Hepatocyte (in vitro differentiated cells): ENCODE measurements around the gene HIRA. TPM values are rescaled to one million over a fixed set of nuclear protein-coding genes. Genes with fewer than 3 reads are reported as not detected.

Source experiments
- DNase-seq: peaks from one replicate; pipeline ENCODE4 v3.0.0-alpha.2; 2016; ENCODE audit warnings: low spot score
- H2AFZ ChIP-seq: fragments of 200-600 bp; sonication (generic); 2 replicates; pipeline ENCODE4 v1.6.0; 2016; ENCODE audit warnings: antibody characterized with exemption, mild to moderate bottlenecking
- H3K27ac ChIP-seq: fragments of 200-600 bp; sonication (generic); 2 replicates; pipeline ENCODE4 v1.5.1; 2016; ENCODE audit warnings: mild to moderate bottlenecking
- H3K27me3 ChIP-seq: fragments of 200-600 bp; sonication (generic); 2 replicates; pipeline ENCODE4 v1.6.1; 2016
- H3K36me3 ChIP-seq: fragments of 200-600 bp; sonication (generic); replicated peaks from 2 replicates; pipeline ENCODE4 v1.5.1; 2016; ENCODE audit warnings: low read depth; ENCODE audit not compliant: insufficient read depth
- H3K4me1 ChIP-seq: fragments of 200-600 bp; sonication (generic); 2 replicates; pipeline ENCODE4 v1.5.1; 2016; ENCODE audit warnings: mild to moderate bottlenecking, moderate library complexity; ENCODE audit not compliant: insufficient read depth
- H3K4me2 ChIP-seq: fragments of 200-600 bp; sonication (generic); 2 replicates; pipeline ENCODE4 v1.6.0; 2016
- H3K4me3 ChIP-seq: fragments of 200-600 bp; sonication (generic); 2 replicates; pipeline ENCODE4 v1.5.1; 2016; ENCODE audit warnings: mild to moderate bottlenecking
- H3K79me2 ChIP-seq: fragments of 200-600 bp; sonication (generic); 2 replicates; pipeline ENCODE4 v1.6.0; 2017; ENCODE audit warnings: mild to moderate bottlenecking
- H3K9me2 ChIP-seq: fragments of 200-600 bp; sonication (generic); replicated peaks from 2 replicates; pipeline ENCODE4 v1.6.0; 2017; ENCODE audit warnings: mild to moderate bottlenecking; ENCODE audit not compliant: insufficient read depth
- H3K9me3 ChIP-seq: fragments of 200-600 bp; sonication (generic); 2 replicates; pipeline ENCODE4 v1.5.1; 2016; ENCODE audit warnings: low read depth, mild to moderate bottlenecking
- H4K20me1 ChIP-seq: fragments of 200-600 bp; sonication (generic); 2 replicates; pipeline ENCODE4 v1.6.0; 2016; ENCODE audit warnings: mild to moderate bottlenecking; ENCODE audit not compliant: insufficient read depth, poor library complexity, severe bottlenecking
- CTCF ChIP-seq: fragments of 200-600 bp; sonication (generic); IDR thresholded peaks from 2 replicates; pipeline ENCODE4 v1.5.1; 2016; ENCODE audit warnings: antibody characterized with exemption, mild to moderate bottlenecking; ENCODE audit not compliant: poor library complexity
- EZH2 ChIP-seq: fragments of 200-600 bp; sonication (generic); IDR thresholded peaks from 2 replicates; pipeline ENCODE4 v1.6.1; 2016; ENCODE audit warnings: antibody characterized with exemption, mild to moderate bottlenecking, borderline replicate concordance
- EZH2phosphoT487 ChIP-seq: fragments of 200-600 bp; sonication (generic); IDR thresholded peaks from one replicate; pipeline ENCODE4 v1.6.1; 2018; ENCODE audit warnings: antibody characterized with exemption, mild to moderate bottlenecking, low read depth, moderate library complexity; ENCODE audit not compliant: unreplicated experiment, severe bottlenecking
- WGBS: methylation state at CpG from one replicate; pipeline ENCODE4 v1.1.6; 2016; ENCODE audit warnings: low lambda C conversion rate; ENCODE audit errors: missing lambda C conversion rate; 5-methylcytosine and 5-hydroxymethylcytosine counted together
- polyA plus RNA-seq: library from polyadenylated mRNA; unstranded; fragments of >200 nt; fragmentation: Nextera tagmentation; extraction: Ambion mirVana; gene quantifications from 2 replicates; pipeline ENCODE4 v1.2.1, GENCODE V29; 2016
- total RNA-seq: library from RNA; depleted of rRNA; stranded (reverse); fragments of >200 nt; gene quantifications from 2 replicates; pipeline ENCODE4 v1.2.3, GENCODE V29; 2014

The HIRA gene
- total and polyA plus RNA-seq, 2 experiments from 2014 or later = 23.5 to 30.6 TPM

- WGBS = 97% methylated on average over 1 of the region's 1 CpG
- Histone ChIP-seq H2AFZ (no peak overlapping the region), H3K9me3 (no peaks in the 10 kb centered on the region), H3K9me2 (no peaks in the 10 kb centered on the region), H3K27me3 (no peaks in the 10 kb centered on the region), H3K4me1 (no peaks in the 10 kb centered on the region), H3K79me2 (no peaks in the 10 kb centered on the region), H3K4me2 (no peak overlapping the region), H3K36me3 (no peaks in the 10 kb centered on the region), H4K20me1 (no peaks in the 10 kb centered on the region), H3K4me3 (no peak overlapping the region), H3K27ac (no peak overlapping the region)
- TF ChIP-seq EZH2phosphoT487 (no peak), CTCF (no peak), EZH2 (no peak)
- DNase-seq = no peak
These were observed 30.0 kb upstream of the HIRA start for GRCh38 chr22:19461506-19461905.

- no peaks in the 10 kb centered on the region for H3K9me2 ChIP-seq
- H3K27me3 ChIP-seq = no peaks in the 10 kb centered on the region
- no peak overlapping the region for H3K4me3 ChIP-seq
- no peaks in the 10 kb centered on the region for H4K20me1 ChIP-seq
- WGBS = 72% methylated on average over 2 of the region's 2 CpGs
- no peaks in the 10 kb centered on the region for H3K9me3 ChIP-seq
- TF ChIP-seq CTCF (no peak), EZH2 (no peak), EZH2phosphoT487 (no peak)
- H3K27ac ChIP-seq = no peak overlapping the region
- no peaks in the 10 kb centered on the region for H3K79me2 ChIP-seq
- H2AFZ ChIP-seq = no peak overlapping the region
- no peak overlapping the region for H3K4me2 ChIP-seq
- no peaks in the 10 kb centered on the region for H3K4me1 ChIP-seq
- H3K36me3 ChIP-seq = no peaks in the 10 kb centered on the region
- no peak for DNase-seq
These were observed 28.5 kb upstream of the HIRA start for GRCh38 chr22:19460036-19460435.

- 98% methylated on average over 8 of the region's 8 CpGs for WGBS
- DNase-seq = no peak
- Histone ChIP-seq H3K27me3 (no peaks in the 10 kb centered on the region), H3K4me2 (no peak overlapping the region), H4K20me1 (no peaks in the 10 kb centered on the region), H3K36me3 (no peaks in the 10 kb centered on the region), H3K4me1 (no peaks in the 10 kb centered on the region), H3K9me3 (no peaks in the 10 kb centered on the region), H2AFZ (no peak overlapping the region), H3K4me3 (no peak overlapping the region), H3K9me2 (no peaks in the 10 kb centered on the region), H3K27ac (no peak overlapping the region), H3K79me2 (no peaks in the 10 kb centered on the region)
- no peak for TF ChIP-seq EZH2
- TF ChIP-seq CTCF = no peak
- TF ChIP-seq EZH2phosphoT487 = no peak
These were observed 26.4 kb upstream of the HIRA start for GRCh38 chr22:19457828-19458428.

GRCh38 chr22:19456541-19456940 is 25.0 kb upstream of the HIRA start:
- no peak overlapping the region for H3K27ac ChIP-seq
- H3K4me3 ChIP-seq = no peak overlapping the region
- no peaks in the 10 kb centered on the region for H3K9me3 ChIP-seq
- H2AFZ ChIP-seq = no peak overlapping the region
- TF ChIP-seq CTCF (no peak), EZH2 (no peak), EZH2phosphoT487 (no peak)
- no peak overlapping the region for H3K4me2 ChIP-seq
- H3K36me3 ChIP-seq = no peaks in the 10 kb centered on the region
- WGBS = 97% methylated on average over 10 of the region's 10 CpGs
- no peaks in the 10 kb centered on the region for H3K79me2 ChIP-seq
- H3K27me3 ChIP-seq = no peaks in the 10 kb centered on the region
- H3K4me1 ChIP-seq = no peaks in the 10 kb centered on the region
- no peaks in the 10 kb centered on the region for H4K20me1 ChIP-seq
- DNase-seq = no peak
- H3K9me2 ChIP-seq = no peaks in the 10 kb centered on the region
